Stimulated activated naive CD8-positive, alpha-beta T cell treated with anti-CD3 and anti-CD28 coated beads, Interleukin-15, Interleukin-2, amounts not matched to agents 100 U/mL and 50 U/mL, for 24 hours (primary cell): ENCODE results near the gene HNRNPLL.

ENCODE experiments used
- ATAC-seq: fragments of 150-1000 bp; cut with Tn5 transposase; one replicate; pipeline ENCODE4 v1.10.0; 2021
- DNase-seq: peaks from one replicate; pipeline ENCODE4 v3.0.0; 2021

The HNRNPLL gene

DNA sequence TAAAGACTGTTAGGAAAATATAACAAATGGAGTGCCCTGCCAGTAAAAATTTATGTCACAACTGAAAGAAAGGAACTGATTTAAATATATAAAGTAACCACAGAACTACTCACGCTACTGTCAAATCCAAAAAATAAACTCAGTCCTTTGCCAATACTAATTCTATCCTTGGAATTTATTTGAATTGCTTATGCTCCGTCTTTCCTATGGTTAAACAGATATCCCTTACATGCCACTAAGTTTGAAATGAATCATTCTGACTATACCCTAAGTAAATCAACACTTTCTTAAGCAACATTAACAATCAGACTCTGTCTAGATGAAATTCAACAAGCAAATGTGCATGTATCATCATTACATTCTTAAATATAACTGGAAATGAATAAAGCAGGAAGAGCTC, 9.8 kb downstream of the HNRNPLL start:
- ATAC-seq, result no peak

GRCh38 chr2:38591152-38591551, 11.6 kb downstream of the HNRNPLL start:
- ATAC-seq (no peak), DNase-seq (no peak)

More for the DNA sequence above, 9.8 kb downstream of the HNRNPLL start:
- DNase-seq, result no peak

GRCh38 chr2:38590053-38590452, 12.7 kb downstream of the HNRNPLL start:
- no peak for ATAC-seq
- DNase-seq, result no peak

GRCh38 chr2:38586931-38587330, 15.8 kb downstream of the HNRNPLL start:
- ATAC-seq (no peak), DNase-seq (no peak)

- ATAC-seq (no peak), DNase-seq (no peak)
Observed at GRCh38 chr2:38584881-38585280, 17.8 kb downstream of the HNRNPLL start.

DNA sequence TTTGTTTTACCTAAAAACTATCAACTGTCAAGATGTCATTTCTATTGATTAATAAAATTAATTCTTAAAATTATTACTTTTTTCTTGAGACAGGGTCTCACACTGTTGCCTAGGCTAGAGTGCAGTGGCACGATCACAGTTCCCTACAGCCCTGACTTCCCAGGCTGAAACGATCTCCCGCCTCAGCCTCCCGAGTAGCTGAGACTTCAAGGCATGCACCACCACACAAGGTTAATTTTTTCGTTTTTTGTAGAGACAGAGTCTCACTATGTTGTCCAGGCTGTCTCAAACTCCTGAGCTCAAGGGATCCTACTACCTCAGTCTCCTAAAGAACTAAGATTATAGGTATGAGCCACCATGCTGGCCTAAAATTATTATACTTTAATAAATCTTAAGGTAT, 18.7 kb downstream of the HNRNPLL start:
- ATAC-seq (no peak), DNase-seq (no peak)

GRCh38 chr2:38583524-38583923, 19.2 kb downstream of the HNRNPLL start:
- no peak for ATAC-seq
- no peak for DNase-seq

DNA sequence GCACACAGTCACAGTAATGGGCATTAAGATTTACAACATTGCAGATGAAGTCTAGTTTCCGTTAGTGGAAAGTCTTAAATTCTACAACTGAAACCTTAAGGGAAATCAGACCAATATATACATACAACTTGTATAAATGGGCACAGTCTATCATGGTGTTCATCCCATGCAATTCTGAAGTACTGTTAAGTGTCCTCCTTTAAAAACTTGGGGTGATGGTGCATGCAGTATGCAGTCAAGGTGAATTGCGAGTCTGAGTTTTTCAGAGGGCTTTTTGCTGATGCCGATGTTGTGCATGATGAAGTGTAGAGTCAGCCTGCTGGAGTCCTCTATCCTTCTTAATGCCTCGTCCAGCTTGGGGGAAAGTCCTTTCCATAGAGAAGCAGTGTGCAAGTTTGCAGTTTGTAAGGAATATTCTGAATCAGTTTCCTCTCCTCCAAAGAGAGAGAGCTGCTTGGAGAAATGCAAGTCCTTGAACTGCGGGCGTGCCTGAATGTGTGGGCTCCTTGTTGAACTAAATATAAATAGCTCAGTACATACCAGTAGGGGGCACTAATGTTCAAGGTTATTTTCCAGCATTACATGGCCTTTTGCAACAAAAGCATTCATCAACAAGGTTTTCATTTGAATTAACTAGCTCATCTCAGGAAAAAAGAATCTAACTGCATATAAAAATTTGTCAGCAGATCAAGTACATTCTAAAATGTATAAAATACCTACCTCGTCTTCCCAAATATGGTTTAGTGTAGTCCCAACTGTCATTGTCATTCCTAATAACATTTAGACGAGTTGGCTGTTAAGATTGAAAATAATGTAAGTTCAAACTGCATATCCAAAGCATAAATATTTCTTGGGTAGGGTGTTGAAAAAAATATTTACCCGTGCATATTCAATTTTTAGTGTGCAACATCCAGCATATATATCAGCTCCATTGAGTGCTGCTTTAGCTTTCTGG, 21.3 kb downstream of the HNRNPLL start:
- peak; percentile 69 for ATAC-seq
- no peak for DNase-seq

GRCh38 chr2:38580115-38580636, 22.6 kb downstream of the HNRNPLL start:
- DNase-seq (no peak), ATAC-seq (no peak)

DNA sequence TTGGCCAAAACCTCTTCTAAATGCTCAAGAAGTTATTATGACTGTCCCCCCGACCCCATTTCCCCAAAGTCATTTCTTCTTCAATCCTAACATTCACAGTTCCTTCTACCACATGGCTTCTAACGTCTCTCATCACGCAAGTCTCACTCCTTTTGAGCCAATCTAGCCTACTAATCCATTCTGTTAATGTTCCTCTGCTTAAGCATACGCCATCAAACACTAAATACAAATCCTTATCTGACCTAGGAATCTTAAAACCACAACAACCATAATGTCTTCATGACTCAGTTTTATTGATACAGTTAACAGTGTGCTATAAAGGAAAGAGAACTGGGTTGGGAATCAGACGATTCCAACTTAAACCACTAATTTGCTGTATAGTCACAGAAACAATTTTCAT, 23.9 kb downstream of the HNRNPLL start:
- ATAC-seq (no peak), DNase-seq (no peak)

DNA sequence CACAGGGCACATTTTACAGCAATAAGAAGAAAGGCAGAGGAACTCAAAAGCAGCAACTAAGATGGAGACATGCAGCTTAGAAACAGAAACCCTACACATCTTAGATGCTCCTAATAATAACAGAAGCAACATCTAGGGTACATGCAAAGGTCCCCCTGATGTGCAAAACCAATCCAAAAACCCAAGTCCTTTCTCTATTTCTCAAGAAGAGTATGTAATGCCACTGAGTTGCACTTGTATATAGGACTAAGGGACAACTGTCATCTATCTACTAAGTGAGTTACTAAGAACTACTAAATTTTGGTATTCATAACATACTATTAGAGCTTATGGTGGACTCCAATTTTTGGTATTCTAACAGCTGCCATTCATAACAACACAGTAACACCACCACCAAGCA, 28.4 kb downstream of the HNRNPLL start:
- ATAC-seq, result no peak
- DNase-seq, result no peak

- no peak for DNase-seq
- no peak for ATAC-seq
Observed at GRCh38 chr2:38572167-38572566, 30.6 kb downstream of the HNRNPLL start.

DNA sequence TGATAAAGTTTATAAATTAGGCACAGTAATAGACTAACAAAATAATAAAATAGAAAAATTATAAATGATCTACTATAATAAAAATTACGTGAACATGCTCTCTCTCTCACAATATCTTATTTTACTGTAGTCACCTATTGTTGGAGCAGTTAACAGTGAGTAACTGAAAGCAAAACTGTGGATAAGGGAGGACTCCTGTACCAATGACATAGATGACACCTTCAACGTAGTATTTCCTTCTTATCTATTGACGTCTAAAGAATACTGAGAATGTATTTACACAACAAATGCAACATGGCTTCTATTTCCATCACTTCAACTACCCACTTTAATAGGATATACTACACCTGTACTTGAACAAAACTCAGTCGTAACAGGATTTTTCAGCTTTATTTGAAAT, 31.5 kb downstream of the HNRNPLL start:
- ATAC-seq, result no peak

DNA sequence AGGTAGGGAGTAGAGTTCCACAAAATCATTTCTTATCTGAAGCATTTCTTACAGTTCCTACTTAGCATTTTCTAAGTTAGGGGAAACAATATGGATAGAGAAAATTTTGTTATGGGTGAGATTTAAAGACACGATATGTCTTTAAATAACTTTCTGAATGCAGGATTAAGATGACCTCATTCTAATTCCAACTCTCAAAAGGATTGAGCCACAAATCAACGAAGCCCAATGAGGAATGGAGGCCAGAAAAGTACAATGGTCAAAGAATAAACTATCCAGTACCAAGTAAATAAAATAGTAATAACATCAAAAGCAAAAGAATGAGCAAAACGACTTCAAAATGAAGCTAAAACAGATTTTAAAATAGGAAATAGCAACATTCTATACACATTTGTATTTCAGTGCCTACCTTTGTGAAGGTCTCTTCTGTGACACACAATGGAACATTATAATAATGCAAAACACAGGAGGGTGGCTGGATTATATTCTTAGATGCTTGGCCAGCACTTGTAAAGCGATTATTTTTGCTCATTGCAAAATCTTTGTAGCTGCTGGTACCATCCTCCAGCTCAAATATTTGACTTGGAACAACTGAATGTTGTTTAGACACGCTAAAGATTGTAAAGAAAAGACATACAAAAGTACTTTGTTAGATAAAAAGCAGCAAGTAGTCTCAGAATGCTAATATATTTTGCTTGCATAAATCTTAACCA, 33.8 kb downstream of the HNRNPLL start:
- DNase-seq (no peak), ATAC-seq (no peak)

More for the DNA sequence above, 31.5 kb downstream of the HNRNPLL start:
- no peak for DNase-seq

GRCh38 chr2:38565333-38565732, 37.4 kb downstream of the HNRNPLL start:
- ATAC-seq (no peak), DNase-seq (no peak)

DNA sequence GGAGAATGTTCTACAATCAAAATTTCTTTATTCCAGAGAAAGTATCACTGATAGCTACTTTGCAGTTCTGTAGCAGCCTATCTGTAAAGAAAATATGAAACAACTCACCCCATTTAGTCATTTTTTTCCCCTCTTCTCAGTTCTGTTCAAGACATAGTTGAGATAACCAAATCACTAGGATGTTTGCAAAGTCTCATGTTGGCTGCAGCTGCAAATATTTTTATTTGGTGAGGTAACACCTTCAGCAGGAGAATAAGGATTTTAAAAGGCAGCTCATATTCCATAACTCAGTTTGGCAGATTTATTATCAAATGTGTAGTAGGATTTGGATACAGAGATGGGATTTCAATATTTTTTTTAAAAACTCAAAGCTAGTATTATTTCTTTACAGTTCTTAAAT, 41.0 kb downstream of the HNRNPLL start:
- DNase-seq, result no peak
- ATAC-seq, result no peak

DNA sequence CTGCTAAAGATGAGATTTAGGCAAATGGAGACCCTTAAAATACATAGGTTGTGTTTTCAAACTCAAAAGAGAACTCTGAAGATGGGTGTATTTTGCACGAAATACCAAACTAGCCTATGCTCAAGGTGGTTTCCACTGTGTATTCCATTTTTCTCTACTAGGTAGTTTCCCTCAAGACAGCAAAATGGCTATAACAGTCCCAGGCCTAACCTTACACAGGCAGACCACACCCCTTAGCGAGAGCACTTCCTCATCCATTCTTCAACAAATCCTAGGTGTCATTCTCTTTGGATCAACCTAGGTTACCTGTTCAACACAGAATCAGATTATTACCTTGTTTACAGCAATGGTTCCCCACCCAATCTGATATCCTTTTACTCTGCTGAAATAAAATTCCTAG, 42.6 kb downstream of the HNRNPLL start:
- no peak for ATAC-seq
- no peak for DNase-seq

DNA sequence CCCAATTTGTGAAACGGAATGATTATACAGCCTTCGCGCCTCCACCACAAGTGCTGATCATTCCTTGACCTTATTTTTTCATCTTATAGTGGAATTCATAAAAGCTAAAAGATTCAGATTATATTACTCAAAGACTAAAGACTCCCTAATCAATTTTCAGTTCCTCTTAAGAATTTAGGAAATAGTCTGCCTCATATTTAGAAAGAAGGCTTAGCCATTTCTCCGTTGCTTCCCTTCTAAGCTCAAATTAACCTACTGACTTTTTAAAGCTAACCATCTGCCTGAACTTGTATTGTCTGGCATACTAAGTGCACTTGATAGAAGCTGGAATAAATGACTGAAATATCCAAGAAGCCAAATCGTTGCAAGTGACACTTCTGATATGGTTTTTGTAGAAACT, 44.7 kb downstream of the HNRNPLL start:
- DNase-seq (no peak), ATAC-seq (no peak)

GRCh38 chr2:38557217-38557616, 45.5 kb downstream of the HNRNPLL start:
- ATAC-seq (no peak), DNase-seq (no peak)

- no peak for DNase-seq
- ATAC-seq, result no peak
Observed at GRCh38 chr2:38556006-38556801, 46.5 kb downstream of the HNRNPLL start.

DNA sequence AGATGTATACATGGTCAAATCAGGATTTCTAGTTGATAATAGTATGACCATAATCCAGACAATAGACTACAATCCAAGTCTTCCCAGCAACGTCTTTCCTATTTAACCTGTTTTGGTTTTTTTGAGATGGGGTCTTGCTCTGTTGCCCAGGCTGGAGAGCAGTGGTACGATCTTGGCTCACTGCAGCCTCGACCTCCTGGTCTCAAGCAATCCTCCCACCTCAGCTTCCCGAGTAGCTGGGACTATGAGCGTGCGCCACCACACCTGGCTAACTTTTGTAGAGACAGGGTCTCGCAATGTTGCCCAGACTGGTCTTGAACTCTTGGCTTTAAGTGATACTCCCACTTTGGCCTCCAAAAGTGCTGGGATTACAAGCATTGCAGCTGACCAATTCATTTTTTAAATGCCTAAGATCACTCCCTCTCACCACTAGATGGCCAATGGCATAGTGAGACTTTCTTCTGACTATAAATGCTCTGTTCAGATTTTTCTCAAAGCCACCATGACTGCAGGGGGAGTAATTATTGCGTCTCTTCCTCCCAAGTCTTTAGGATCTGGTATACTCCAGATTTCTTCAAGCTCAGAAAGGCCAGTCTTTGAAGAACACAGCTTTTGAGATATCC, 47.6 kb downstream of the HNRNPLL start:
- DNase-seq (no peak), ATAC-seq (no peak)

DNA sequence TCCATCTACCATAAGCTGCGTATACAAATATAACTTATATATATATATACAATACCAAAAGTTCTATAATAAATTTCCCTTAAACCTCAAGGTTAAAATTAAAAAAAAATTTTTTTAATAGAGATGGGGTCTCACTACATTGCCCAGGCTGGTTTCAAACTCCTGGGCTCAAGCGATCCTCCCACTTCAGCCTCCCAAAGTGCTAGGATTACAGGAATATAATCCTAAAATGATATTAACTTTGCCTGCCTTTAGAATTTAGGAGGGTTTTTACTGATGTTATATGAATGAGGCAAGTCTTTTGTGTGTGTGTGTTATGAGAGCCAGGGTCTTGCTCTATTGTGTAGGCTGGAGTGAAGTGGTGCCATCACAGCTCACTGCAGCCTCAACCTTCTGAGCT, 49.2 kb downstream of the HNRNPLL start:
- DNase-seq (no peak), ATAC-seq (no peak)
